GM19397 (cell line): Measurements from ENCODE around the gene ARHGEF16.

Experiments
- ATAC-seq: cut with Tn5 transposase; IDR thresholded peaks from one replicate; pipeline ENCODE4 v1.9.1; 2021; ENCODE audit warnings: mild to moderate bottlenecking, moderate library complexity; ENCODE audit not compliant: unreplicated experiment

ARHGEF16 gene

GRCh38 chr1:3515272-3515671, 60.8 kb downstream of the ARHGEF16 start:
- no peak for ATAC-seq

- no peak for ATAC-seq
These were observed 61.5 kb downstream of the ARHGEF16 start for GRCh38 chr1:3515774-3516480.

GRCh38 chr1:3516481-3516869, 62.0 kb downstream of the ARHGEF16 start:
- ATAC-seq = no peak

- no peak for ATAC-seq
These were observed 62.6 kb downstream of the ARHGEF16 start for GRCh38 chr1:3516911-3517675.

GRCh38 chr1:3518256-3518655, 63.8 kb downstream of the ARHGEF16 start:
- ATAC-seq = no peak

GRCh38 chr1:3518756-3519155, 64.3 kb downstream of the ARHGEF16 start:
- no peak for ATAC-seq

GRCh38 chr1:3519301-3519885, 64.9 kb downstream of the ARHGEF16 start:
- ATAC-seq = no peak

- ATAC-seq = no peak
These were observed 66.2 kb downstream of the ARHGEF16 start for GRCh38 chr1:3520419-3521378.

GRCh38 chr1:3521426-3521825, 67.0 kb downstream of the ARHGEF16 start:
- ATAC-seq = no peak

- ATAC-seq = no peak
These were observed 67.6 kb downstream of the ARHGEF16 start for GRCh38 chr1:3522112-3522511.

GRCh38 chr1:3522564-3523265, 68.2 kb downstream of the ARHGEF16 start:
- no peak for ATAC-seq

- ATAC-seq = no peak
These were observed 69.5 kb downstream of the ARHGEF16 start for GRCh38 chr1:3523980-3524379.

GRCh38 chr1:3524556-3525203, 70.2 kb downstream of the ARHGEF16 start:
- ATAC-seq = no peak

GRCh38 chr1:3525551-3526482, 71.4 kb downstream of the ARHGEF16 start:
- no peak for ATAC-seq

GRCh38 chr1:3527774-3528173, 73.3 kb downstream of the ARHGEF16 start:
- no peak for ATAC-seq

- ATAC-seq = no peak
These were observed 74.7 kb downstream of the ARHGEF16 start for GRCh38 chr1:3529099-3529729.

- ATAC-seq = no peak
These were observed 75.8 kb downstream of the ARHGEF16 start for GRCh38 chr1:3530086-3530925.
